ENCODE data around the gene CROCC.
"Not testable (repeated sequence)": the region's sequence is repeated elsewhere in the genome, so short reads cannot be mapped to it uniquely, and the experiment has no call there.

CROCC gene

GRCh38 chr1:16903054-16903453 is 18.7 kb upstream of the CROCC start:
- H3K4me3 ChIP-seq (ENCODE audit: low read length) = no peak overlapping the region
- no peak overlapping the region for H3K9ac ChIP-seq (ENCODE audit: low read length)
- no peaks in the 10 kb centered on the region for H3K36me3 ChIP-seq (ENCODE audit: control insufficient read depth, insufficient read depth, low read length)
- peak overlapping the region; percentile 99 for H3K27ac ChIP-seq (ENCODE audit: low read depth, low read length)
- H3K27me3 ChIP-seq (ENCODE audit: control insufficient read depth, insufficient read depth, low read length) = no peaks in the 10 kb centered on the region
- peaks cover 8% of the 10 kb centered on the region for H3K4me1 ChIP-seq (ENCODE audit: control insufficient read depth, insufficient read depth, low read length)

- Histone ChIP-seq H3K9ac (ENCODE audit: low read length) (no peak overlapping the region), H3K27ac (ENCODE audit: low read depth, low read length) (peak overlapping the region; percentile 99), H3K4me3 (ENCODE audit: low read length) (peak overlapping the region; percentile 74), H3K36me3 (ENCODE audit: control insufficient read depth, insufficient read depth, low read length) (no peaks in the 10 kb centered on the region), H3K27me3 (ENCODE audit: control insufficient read depth, insufficient read depth, low read length) (no peaks in the 10 kb centered on the region), H3K4me1 (ENCODE audit: control insufficient read depth, insufficient read depth, low read length) (peaks cover 8% of the 10 kb centered on the region)
Measured at GRCh38 chr1:16903458-16903796, 18.3 kb upstream of the CROCC start.

GRCh38 chr1:16904560-16905109 is 17.1 kb upstream of the CROCC start:
- peak overlapping the region; percentile 99 for H3K27ac ChIP-seq (ENCODE audit: low read depth, low read length)
- H3K27me3 ChIP-seq (ENCODE audit: control insufficient read depth, insufficient read depth, low read length) = no peaks in the 10 kb centered on the region
- peaks cover 8% of the 10 kb centered on the region for H3K4me1 ChIP-seq (ENCODE audit: control insufficient read depth, insufficient read depth, low read length)
- peak overlapping the region; percentile 96 for H3K9ac ChIP-seq (ENCODE audit: low read length)
- no peaks in the 10 kb centered on the region for H3K36me3 ChIP-seq (ENCODE audit: control insufficient read depth, insufficient read depth, low read length)
- peak overlapping the region; percentile 74 for H3K4me3 ChIP-seq (ENCODE audit: low read length)

- H3K4me1 ChIP-seq (ENCODE audit: control insufficient read depth, insufficient read depth, low read length) = peaks cover 8% of the 10 kb centered on the region
- H3K27ac ChIP-seq (ENCODE audit: low read depth, low read length) = peak overlapping the region; percentile 99
- H3K9ac ChIP-seq (ENCODE audit: low read length) = peak overlapping the region; percentile 96
- peak overlapping the region; percentile 74 for H3K4me3 ChIP-seq (ENCODE audit: low read length)
- H3K36me3 ChIP-seq (ENCODE audit: control insufficient read depth, insufficient read depth, low read length) = no peaks in the 10 kb centered on the region
- H3K27me3 ChIP-seq (ENCODE audit: control insufficient read depth, insufficient read depth, low read length) = no peaks in the 10 kb centered on the region
Measured at GRCh38 chr1:16905110-16905867, 16.4 kb upstream of the CROCC start.

GRCh38 chr1:16905868-16906702 is 15.6 kb upstream of the CROCC start:
- Histone ChIP-seq H3K4me1 (ENCODE audit: control insufficient read depth, insufficient read depth, low read length) (peaks cover 8% of the 10 kb centered on the region), H3K36me3 (ENCODE audit: control insufficient read depth, insufficient read depth, low read length) (no peaks in the 10 kb centered on the region), H3K9ac (ENCODE audit: low read length) (no peak overlapping the region), H3K4me3 (ENCODE audit: low read length) (peak overlapping the region; percentile 6), H3K27ac (ENCODE audit: low read depth, low read length) (peak overlapping the region; percentile 99), H3K27me3 (ENCODE audit: control insufficient read depth, insufficient read depth, low read length) (no peaks in the 10 kb centered on the region)

GRCh38 chr1:16906873-16907272 is 14.9 kb upstream of the CROCC start:
- Histone ChIP-seq H3K9ac (ENCODE audit: low read length) (no peak overlapping the region), H3K27me3 (ENCODE audit: control insufficient read depth, insufficient read depth, low read length) (no peaks in the 10 kb centered on the region), H3K27ac (ENCODE audit: low read depth, low read length) (peak overlapping the region; percentile 99), H3K36me3 (ENCODE audit: control insufficient read depth, insufficient read depth, low read length) (no peaks in the 10 kb centered on the region), H3K4me1 (ENCODE audit: control insufficient read depth, insufficient read depth, low read length) (peaks cover 8% of the 10 kb centered on the region), H3K4me3 (ENCODE audit: low read length) (no peak overlapping the region)

- Histone ChIP-seq H3K36me3 (ENCODE audit: control insufficient read depth, insufficient read depth, low read length) (no peaks in the 10 kb centered on the region), H3K4me1 (ENCODE audit: control insufficient read depth, insufficient read depth, low read length) (peaks cover 6% of the 10 kb centered on the region), H3K4me3 (ENCODE audit: low read length) (no peak overlapping the region), H3K27ac (ENCODE audit: low read depth, low read length) (no peak overlapping the region), H3K9ac (ENCODE audit: low read length) (no peak overlapping the region), H3K27me3 (ENCODE audit: control insufficient read depth, insufficient read depth, low read length) (no peaks in the 10 kb centered on the region)
Measured at GRCh38 chr1:16907870-16908758, 13.6 kb upstream of the CROCC start.

GRCh38 chr1:16911851-16912721 is 9.6 kb upstream of the CROCC start:
- not testable (repeated sequence) for H3K4me1 ChIP-seq (ENCODE audit: control insufficient read depth, insufficient read depth, low read length); H3K4me3 ChIP-seq (ENCODE audit: low read length); H3K27me3 ChIP-seq (ENCODE audit: control insufficient read depth, insufficient read depth, low read length); H3K27ac ChIP-seq (ENCODE audit: low read depth, low read length); H3K36me3 ChIP-seq (ENCODE audit: control insufficient read depth, insufficient read depth, low read length); H3K9ac ChIP-seq (ENCODE audit: low read length)

GRCh38 chr1:16912742-16913141 is 9.0 kb upstream of the CROCC start:
- not testable (repeated sequence) for H3K27me3 ChIP-seq (ENCODE audit: control insufficient read depth, insufficient read depth, low read length); H3K9ac ChIP-seq (ENCODE audit: low read length); H3K4me1 ChIP-seq (ENCODE audit: control insufficient read depth, insufficient read depth, low read length); H3K27ac ChIP-seq (ENCODE audit: low read depth, low read length); H3K36me3 ChIP-seq (ENCODE audit: control insufficient read depth, insufficient read depth, low read length); H3K4me3 ChIP-seq (ENCODE audit: low read length)

DNA sequence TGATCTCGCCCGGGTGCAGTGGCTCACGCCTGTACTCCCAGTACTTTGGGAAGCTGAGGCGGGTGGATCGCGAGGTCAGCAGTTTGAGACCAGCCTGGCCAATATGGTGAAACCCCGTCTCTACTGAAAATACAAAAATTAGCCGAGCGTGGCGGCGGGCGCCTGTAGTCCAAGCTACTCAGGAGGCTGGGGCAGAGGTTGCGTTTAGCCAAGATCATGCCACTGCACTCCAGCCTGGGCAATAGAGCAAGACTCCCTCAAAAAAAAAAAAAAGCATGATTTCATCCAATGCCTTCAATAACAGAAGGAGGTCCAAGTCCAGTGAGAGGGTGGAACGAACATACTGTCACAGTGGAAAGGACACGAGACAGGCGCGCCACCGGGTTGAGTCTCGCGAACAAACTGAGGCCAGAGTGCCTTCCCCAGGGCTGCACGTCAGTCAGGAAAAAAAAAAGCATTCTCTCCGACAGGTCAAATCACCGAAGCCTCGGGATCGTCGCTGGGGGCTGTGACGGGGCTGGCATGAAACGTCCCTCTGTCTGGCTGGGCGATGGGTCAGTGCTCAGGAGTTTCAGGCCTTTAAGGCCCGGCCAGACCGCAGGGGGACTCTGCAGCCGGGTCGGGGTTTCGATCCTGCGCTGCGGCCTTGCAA is 8.4 kb upstream of the CROCC start:
- Histone ChIP-seq H3K4me1 (ENCODE audit: control insufficient read depth, insufficient read depth, low read length) (peaks cover 7% of the 10 kb centered on the region), H3K27ac (ENCODE audit: low read depth, low read length) (peak overlapping the region; percentile 83), H3K27me3 (ENCODE audit: control insufficient read depth, insufficient read depth, low read length) (no peaks in the 10 kb centered on the region), H3K36me3 (ENCODE audit: control insufficient read depth, insufficient read depth, low read length) (no peaks in the 10 kb centered on the region), H3K4me3 (ENCODE audit: low read length) (peak overlapping the region; percentile 81), H3K9ac (ENCODE audit: low read length) (peak overlapping the region; percentile 64)

All from rectal smooth muscle tissue (tissue), 1 donor.